HCT116 (cell line): ENCODE results near the gene ARMC3. TPM values are rescaled to one million over a fixed set of nuclear protein-coding genes. Genes with fewer than 3 reads are reported as not detected.

Experiments
- ATAC-seq: fragments of 200-7000 bp; cut with Tn5 transposase; 2 replicates; pipeline ENCODE4 v1.9.1; 2020; ENCODE audit warnings: mild to moderate bottlenecking, moderate library complexity
- BruUV-seq: library from RNA; stranded (reverse); fragments of 400-500 nt; replicated peaks from 2 replicates; lab custom pipeline; 2021; lab: Mats Ljungman, UMichigan
- CTCF ChIA-PET: fragments of 300-600 bp; sonication (Branson Sonifier 250); formaldehyde crosslinking; loops from one replicate; lab custom pipeline; 2021; ENCODE audit warnings: antibody characterized with exemption; lab: Charles Lee
- POLR2A ChIA-PET: fragments of 300-600, 350-600 bp; sonication (Branson Sonifier 250); formaldehyde crosslinking; loops from one replicate; lab custom pipeline; 2021; ENCODE audit warnings: antibody characterized with exemption; lab: Charles Lee
- RAD21 ChIA-PET, 2 experiments: fragments of 300-600 bp; sonication (Branson Sonifier 250); formaldehyde crosslinking; loops; one replicate each; lab custom pipeline; 2023; ENCODE audit warnings: low total read pairs in 2 of 2; ENCODE audit not compliant: uncharacterized antibody in 2 of 2, unreplicated experiment in 2 of 2, low non-redundant PET in 1 of 2; lab: Charles Lee
- DNase-seq: peaks from one replicate; pipeline ENCODE4 v3.0.0-alpha.2; 2010; ENCODE audit warnings: low read depth, low spot score
- H2AFZ ChIP-seq: fragments of 200-600 bp; shearing (Covaris generic), sonication (generic); 2 replicates; pipeline ENCODE4 v1.6.1; 2017; ENCODE audit warnings: low read depth, mixed run types, mixed read lengths, antibody characterized with exemption, low read length; ENCODE audit not compliant: poor library complexity, severe bottlenecking
- H3K27ac ChIP-seq: 2 replicates; pipeline ENCODE4 v1.5.1; 2012; ENCODE audit warnings: low read depth, low read length
- H3K27me3 ChIP-seq: fragments of 200-600 bp; sonication (generic); 2 replicates; pipeline ENCODE4 v1.6.1; 2016; ENCODE audit warnings: mixed run types, low read length, mixed read lengths; ENCODE audit not compliant: insufficient read depth
- H3K36me3 ChIP-seq, 2 experiments: fragments of 200-500 bp in 1 of 2; fragments of 200-600 bp in 1 of 2; sonication (Bioruptor generic) in 1 of 2; sonication (generic) in 1 of 2; 2 replicates each; pipeline versions ENCODE4 v1.5.1 to v1.6.1; 2014 to 2016; ENCODE audit warnings: low read length in 2 of 2, inconsistent platforms in 1 of 2, mixed read lengths in 1 of 2, mixed run types in 1 of 2; ENCODE audit not compliant: insufficient read depth in 2 of 2, control insufficient read depth in 1 of 2
- H3K4me1 ChIP-seq, 2 experiments: fragments of 200-600 bp in 1 of 2; sonication (generic) in 1 of 2; 2 replicates each; pipeline versions ENCODE4 v1.5.1 to v1.6.1; 2012 to 2017; ENCODE audit warnings: low read length in 2 of 2, inconsistent platforms in 1 of 2, mild to moderate bottlenecking in 1 of 2, mixed read lengths in 1 of 2, mixed run types in 1 of 2, moderate library complexity in 1 of 2; ENCODE audit not compliant: insufficient read depth in 2 of 2, control insufficient read depth in 1 of 2
- H3K4me2 ChIP-seq: fragments of 200-600 bp; sonication (generic); 2 replicates; pipeline ENCODE4 v1.6.1; 2017; ENCODE audit warnings: mixed run types, low read length, mixed read lengths
- H3K4me3 ChIP-seq, 2 experiments: fragments of 200-600 bp in 1 of 2; sonication (generic) in 1 of 2; replicated peaks in 1 of 2; 2 replicates each; pipeline ENCODE4 v1.5.1; 2011 to 2016; ENCODE audit warnings: low read length in 2 of 2, control low read depth in 1 of 2, low read depth in 1 of 2, mild to moderate bottlenecking in 1 of 2, mixed read lengths in 1 of 2, mixed run types in 1 of 2
- H3K79me2 ChIP-seq: fragments of 200-600 bp; sonication (generic); 2 replicates; pipeline ENCODE4 v1.6.1; 2017; ENCODE audit warnings: mild to moderate bottlenecking, mixed run types, low read length, moderate library complexity, mixed read lengths; ENCODE audit not compliant: insufficient read depth
- H3K9ac ChIP-seq: fragments of 200-600 bp; sonication (generic); 2 replicates; pipeline ENCODE4 v1.6.1; 2016; ENCODE audit warnings: low read length, mixed read lengths
- H3K9me2 ChIP-seq: fragments of 200-600 bp; sonication (generic), shearing (Covaris generic); 2 replicates; pipeline ENCODE4 v1.6.1; 2017; ENCODE audit warnings: mixed run types, mild to moderate bottlenecking, moderate library complexity; ENCODE audit not compliant: insufficient read depth
- H3K9me3 ChIP-seq, 2 experiments: fragments of 200-500 bp in 1 of 2; fragments of 200-600 bp in 1 of 2; sonication (Bioruptor generic) in 1 of 2; sonication (generic) in 1 of 2; 2 replicates each; pipeline ENCODE4 v1.6.1; 2014 to 2017; ENCODE audit warnings: low read length in 2 of 2, mixed read lengths in 2 of 2, inconsistent platforms in 1 of 2, low read depth in 1 of 2, mild to moderate bottlenecking in 1 of 2, mixed run types in 1 of 2, moderate library complexity in 1 of 2; ENCODE audit not compliant: control insufficient read depth in 1 of 2, insufficient read depth in 1 of 2
- H4K20me1 ChIP-seq: fragments of 200-600 bp; sonication (generic), shearing (Covaris generic); 2 replicates; pipeline ENCODE4 v1.6.1; 2017; ENCODE audit warnings: mixed run types, mild to moderate bottlenecking, moderate library complexity; ENCODE audit not compliant: insufficient read depth
- EGR1 ChIP-seq: IDR thresholded peaks from 2 replicates; pipeline ENCODE4 v1.6.1; 2012; ENCODE audit warnings: low read depth
- EZH2 ChIP-seq: fragments of 200-600 bp; sonication (generic); IDR thresholded peaks from 2 replicates; pipeline ENCODE4 v1.6.1; 2017; ENCODE audit warnings: antibody characterized with exemption, mixed run types
- RAD21 ChIP-seq: IDR thresholded peaks from 2 replicates; pipeline ENCODE4 v1.6.1; 2012; ENCODE audit warnings: low read depth, mild to moderate bottlenecking
- SIN3A ChIP-seq: IDR thresholded peaks from 2 replicates; pipeline ENCODE4 v1.6.1; 2012; ENCODE audit warnings: low read depth
- SP1 ChIP-seq: IDR thresholded peaks from 2 replicates; pipeline ENCODE4 v1.6.1; 2012; ENCODE audit warnings: low read depth
- YY1 ChIP-seq: IDR thresholded peaks from 2 replicates; pipeline ENCODE4 v1.6.1; 2011; ENCODE audit warnings: low read length, low read depth, moderate library complexity, mild to moderate bottlenecking; ENCODE audit not compliant: insufficient replicate concordance; ENCODE audit errors: extremely low read depth
- ZFX ChIP-seq: fragments of 450-650 bp; IDR thresholded peaks from 2 replicates; pipeline ENCODE4 v1.6.1; 2017
- ZNF274 ChIP-seq: fragments of 200-500 bp; sonication (Bioruptor generic); IDR thresholded peaks from 2 replicates; pipeline ENCODE4 v1.6.1; 2014; ENCODE audit warnings: mild to moderate bottlenecking, low read depth, low read length, inconsistent platforms
- intact Hi-C: fragments of 100-400 bp; cut with micrococcal nuclease; formaldehyde crosslinking; loops from 2 replicates; pipeline ENCODE4 v1.10.0; 2022
- total RNA-seq: library from RNA; stranded (reverse); gene quantifications from one replicate; pipeline ENCODE4 v1.2.1, GENCODE V29; 2021; ENCODE audit not compliant: unreplicated experiment
- TF ChIP-seq, protein P1 (sequence below): IDR thresholded peaks from 2 replicates; pipeline ENCODE4 v1.6.1; 2011; ENCODE audit warnings: mild to moderate bottlenecking, low read length, moderate library complexity; ENCODE audit not compliant: insufficient replicate concordance; ENCODE audit errors: extremely low read depth
- TF ChIP-seq, protein P2 (sequence below): IDR thresholded peaks from 2 replicates; pipeline ENCODE4 v1.6.1; 2012
- TF ChIP-seq, protein P3 (sequence below), 3 experiments: fragments of 200-600 bp in 1 of 3; sonication (generic) in 1 of 3; IDR thresholded peaks in 2 of 3; conservative IDR thresholded peaks in 1 of 3; 2 replicates each; pipeline ENCODE4 v1.5.1; 2012 to 2017; ENCODE audit warnings: low read depth in 2 of 3, low read length in 2 of 3, antibody characterized with exemption in 1 of 3, borderline replicate concordance in 1 of 3, control low read depth in 1 of 3, mild to moderate bottlenecking in 1 of 3, mixed read lengths in 1 of 3, mixed run types in 1 of 3, moderate library complexity in 1 of 3; ENCODE audit not compliant: insufficient read depth in 1 of 3

ARMC3 gene
- total RNA-seq, 1 experiment from 2014 or later, result 2.6 TPM

DNA sequence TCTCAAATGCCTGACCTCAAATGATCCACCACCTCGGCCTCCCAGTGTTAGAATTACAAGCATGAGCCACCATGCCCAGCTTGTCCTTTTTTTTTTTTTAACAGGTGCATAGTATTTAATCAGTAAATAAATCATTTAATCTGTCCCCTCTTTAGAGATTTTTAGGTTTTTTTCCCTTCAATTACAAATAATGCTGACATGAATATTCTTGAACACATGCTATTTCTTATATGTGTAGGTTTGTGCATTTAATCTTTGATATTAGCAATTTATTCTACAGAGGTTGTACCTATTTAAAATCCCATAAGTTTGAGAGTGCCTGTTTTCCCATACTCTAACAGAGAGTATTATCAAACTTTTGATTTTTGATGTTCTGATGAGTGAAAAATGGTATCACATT lies 24.2 kb upstream of the ARMC3 start:
- Histone ChIP-seq H3K36me3 (no peaks in the 10 kb centered on the region), H3K79me2 (no peaks in the 10 kb centered on the region)
- DNase-seq, result no peak
- POLR2A ChIA-PET, result no interaction called here
- no peak for TF ChIP-seq ZFX
- TF ChIP-seq, protein P1, sequence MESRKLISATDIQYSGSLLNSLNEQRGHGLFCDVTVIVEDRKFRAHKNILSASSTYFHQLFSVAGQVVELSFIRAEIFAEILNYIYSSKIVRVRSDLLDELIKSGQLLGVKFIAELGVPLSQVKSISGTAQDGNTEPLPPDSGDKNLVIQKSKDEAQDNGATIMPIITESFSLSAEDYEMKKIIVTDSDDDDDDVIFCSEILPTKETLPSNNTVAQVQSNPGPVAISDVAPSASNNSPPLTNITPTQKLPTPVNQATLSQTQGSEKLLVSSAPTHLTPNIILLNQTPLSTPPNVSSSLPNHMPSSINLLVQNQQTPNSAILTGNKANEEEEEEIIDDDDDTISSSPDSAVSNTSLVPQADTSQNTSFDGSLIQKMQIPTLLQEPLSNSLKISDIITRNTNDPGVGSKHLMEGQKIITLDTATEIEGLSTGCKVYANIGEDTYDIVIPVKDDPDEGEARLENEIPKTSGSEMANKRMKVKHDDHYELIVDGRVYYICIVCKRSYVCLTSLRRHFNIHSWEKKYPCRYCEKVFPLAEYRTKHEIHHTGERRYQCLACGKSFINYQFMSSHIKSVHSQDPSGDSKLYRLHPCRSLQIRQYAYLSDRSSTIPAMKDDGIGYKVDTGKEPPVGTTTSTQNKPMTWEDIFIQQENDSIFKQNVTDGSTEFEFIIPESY, result no peak
- no peak for TF ChIP-seq EZH2
- no peak for TF ChIP-seq SIN3A
- TF ChIP-seq, protein P2, sequence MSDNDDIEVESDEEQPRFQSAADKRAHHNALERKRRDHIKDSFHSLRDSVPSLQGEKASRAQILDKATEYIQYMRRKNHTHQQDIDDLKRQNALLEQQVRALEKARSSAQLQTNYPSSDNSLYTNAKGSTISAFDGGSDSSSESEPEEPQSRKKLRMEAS, result no peak
- TF ChIP-seq ZNF274, result no peak
- no peak for TF ChIP-seq EGR1
- no peak for TF ChIP-seq RAD21
- no peak for TF ChIP-seq SP1
- TF ChIP-seq, all 23 proteins: peak for 0
- no peak for ATAC-seq
- BruUV-seq, result no TSS peak
- CTCF ChIA-PET, result no interaction called here
- Histone ChIP-seq H2AFZ (no peak overlapping the region), H3K9ac (no peak overlapping the region), H3K9me3 (peaks cover 0 to under 1% of the 10 kb centered on the region in 2 experiments; a peak in 2 of 4 replicates), H3K4me2 (no peak overlapping the region), H3K4me3 (no peak overlapping the region), H3K4me1 (no peaks in the 10 kb centered on the region), H3K27ac (no peak overlapping the region), H3K9me2 (no peaks in the 10 kb centered on the region), H3K27me3 (no peaks in the 10 kb centered on the region), H4K20me1 (no peaks in the 10 kb centered on the region)
- intact Hi-C loops, result no loop called here
- RAD21 ChIA-PET, result no interaction called here

DNA sequence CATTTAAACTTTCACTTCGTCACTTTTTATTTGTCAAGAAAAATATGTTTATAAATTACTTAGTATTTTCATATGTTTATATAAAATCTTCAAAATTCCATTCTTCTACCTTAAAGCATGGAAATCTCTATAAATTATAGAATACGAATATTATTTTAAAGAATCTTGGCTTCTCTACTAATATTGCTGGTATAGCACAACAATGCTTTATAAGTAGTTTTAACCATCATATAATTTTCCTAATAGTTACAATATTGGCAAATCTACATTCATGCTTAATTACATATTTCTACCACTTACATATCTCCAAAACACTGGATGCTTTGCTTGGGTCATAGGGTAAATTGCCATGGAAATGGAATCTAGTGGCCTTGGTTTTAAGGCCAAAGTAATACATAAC lies 21.1 kb upstream of the ARMC3 start:
- no TSS peak for BruUV-seq
- H3K4me3 ChIP-seq, result no peak overlapping the region
- H3K4me2 ChIP-seq, result no peak overlapping the region
- no peaks in the 10 kb centered on the region for H3K36me3 ChIP-seq
- POLR2A ChIA-PET, result no interaction called here
- no peaks in the 10 kb centered on the region for H3K79me2 ChIP-seq
- H3K4me1 ChIP-seq, result no peaks in the 10 kb centered on the region
- no peak overlapping the region for H2AFZ ChIP-seq
- DNase-seq (no peak), ATAC-seq (no peak)
- intact Hi-C loops, result no loop called here
- no peaks in the 10 kb centered on the region for H3K9me2 ChIP-seq
- H3K9me3 ChIP-seq, result peaks cover 0 to 7% of the 10 kb centered on the region in 2 experiments; a peak in 2 of 4 replicates
- H3K27ac ChIP-seq, result no peak overlapping the region
- CTCF ChIA-PET, result no interaction called here
- RAD21 ChIA-PET, result no interaction called here
- no peak overlapping the region for H3K9ac ChIP-seq
- H3K27me3 ChIP-seq, result no peaks in the 10 kb centered on the region
- TF ChIP-seq YY1 (no peak), RAD21 (no peak)
- TF ChIP-seq, protein P3, sequence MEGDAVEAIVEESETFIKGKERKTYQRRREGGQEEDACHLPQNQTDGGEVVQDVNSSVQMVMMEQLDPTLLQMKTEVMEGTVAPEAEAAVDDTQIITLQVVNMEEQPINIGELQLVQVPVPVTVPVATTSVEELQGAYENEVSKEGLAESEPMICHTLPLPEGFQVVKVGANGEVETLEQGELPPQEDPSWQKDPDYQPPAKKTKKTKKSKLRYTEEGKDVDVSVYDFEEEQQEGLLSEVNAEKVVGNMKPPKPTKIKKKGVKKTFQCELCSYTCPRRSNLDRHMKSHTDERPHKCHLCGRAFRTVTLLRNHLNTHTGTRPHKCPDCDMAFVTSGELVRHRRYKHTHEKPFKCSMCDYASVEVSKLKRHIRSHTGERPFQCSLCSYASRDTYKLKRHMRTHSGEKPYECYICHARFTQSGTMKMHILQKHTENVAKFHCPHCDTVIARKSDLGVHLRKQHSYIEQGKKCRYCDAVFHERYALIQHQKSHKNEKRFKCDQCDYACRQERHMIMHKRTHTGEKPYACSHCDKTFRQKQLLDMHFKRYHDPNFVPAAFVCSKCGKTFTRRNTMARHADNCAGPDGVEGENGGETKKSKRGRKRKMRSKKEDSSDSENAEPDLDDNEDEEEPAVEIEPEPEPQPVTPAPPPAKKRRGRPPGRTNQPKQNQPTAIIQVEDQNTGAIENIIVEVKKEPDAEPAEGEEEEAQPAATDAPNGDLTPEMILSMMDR (IDR thresholded peaks at IDR 0.05 in 2 of 3, conservative IDR thresholded peaks at IDR 0.05 in 1 of 3; ENCODE audit: borderline replicate concordance in 1 of 3, insufficient read depth in 1 of 3, low read depth in 2 of 3, low read length in 2 of 3), result no peak
- H4K20me1 ChIP-seq, result no peaks in the 10 kb centered on the region
